Astrocyte of the cerebellum (primary cell): ENCODE data around the gene ABCB8.
A peak's percentile ranks its signal among the peaks of the same experiment; 100 is the strongest.

Experiments used
- DNase-seq: peaks from one replicate; pipeline ENCODE4 v3.0.0-alpha.2; 2011; ENCODE audit warnings: low read depth
- H3K4me3 ChIP-seq: 2 replicates; pipeline ENCODE4 v1.5.1; 2011; ENCODE audit warnings: mild to moderate bottlenecking, low read depth, low read length, moderate library complexity
- CTCF ChIP-seq: IDR thresholded peaks from 2 replicates; pipeline ENCODE4 v1.5.1; 2012; ENCODE audit warnings: low read length, low read depth, moderate library complexity, mild to moderate bottlenecking; ENCODE audit errors: missing control alignments
- in situ Hi-C: cut with HindIII; loops from 2 replicates; pipeline ENCODE4 v1.10.0; 2017; ENCODE audit warnings: low sequenced_read_pairs

The ABCB8 gene

GRCh38 chr7:151088856-151089699 lies 60.8 kb downstream of the ABCB8 start:
- in situ Hi-C loops = no loop called here
- no peak for DNase-seq
- no peak for TF ChIP-seq CTCF
- H3K4me3 ChIP-seq = peak overlapping the region; percentile 55

DNA sequence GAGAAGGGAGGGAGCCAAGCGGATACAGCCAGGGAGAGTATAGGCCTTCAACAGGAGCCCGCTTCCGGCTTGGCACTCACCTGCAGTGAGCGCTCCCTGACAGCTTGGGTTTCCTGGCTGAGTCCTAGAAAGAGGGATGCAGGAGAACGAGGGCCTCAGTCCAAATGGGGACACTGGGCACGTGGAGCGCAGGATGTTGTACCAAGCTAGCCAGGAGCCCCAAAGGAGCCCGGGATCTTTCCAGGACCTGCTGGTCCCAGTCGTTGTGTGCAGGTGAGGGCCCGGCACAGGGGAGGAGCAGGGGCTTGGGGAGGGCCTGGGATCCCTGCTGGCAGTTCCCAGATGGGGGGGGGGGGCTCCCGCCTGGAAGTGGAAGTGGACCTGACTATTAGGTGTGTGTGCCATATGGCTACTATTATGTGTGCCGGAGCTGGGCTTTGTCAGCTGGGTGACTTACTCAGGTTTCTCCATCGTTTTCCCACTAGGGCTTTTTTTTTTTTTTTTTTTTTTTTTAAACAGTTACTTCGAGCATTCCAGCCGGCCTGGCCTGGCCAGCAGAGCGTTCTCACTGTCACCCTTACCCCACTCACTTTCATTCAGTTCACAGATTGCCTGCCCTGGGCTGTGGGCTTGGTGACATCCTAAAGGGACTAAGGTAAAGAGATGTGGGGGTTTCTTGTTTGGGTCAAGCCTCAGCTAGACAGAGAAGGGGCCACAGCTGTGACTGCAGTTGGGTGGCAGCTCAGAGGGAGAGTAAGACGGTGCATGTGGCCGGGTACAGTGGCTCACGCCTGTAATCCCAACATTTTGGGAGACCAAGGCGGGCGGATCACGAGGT lies 61.9 kb downstream of the ABCB8 start:
- DNase-seq = no peak

GRCh38 chr7:151091003-151091402 lies 62.8 kb downstream of the ABCB8 start:
- TF ChIP-seq CTCF = no peak
- in situ Hi-C loops = no loop called here
- no peak for DNase-seq
- H3K4me3 ChIP-seq = no peak overlapping the region

More for the DNA sequence above, 61.9 kb downstream of the ABCB8 start:
- in situ Hi-C loops = no loop called here
- no peak for TF ChIP-seq CTCF
- H3K4me3 ChIP-seq = no peak overlapping the region

DNA sequence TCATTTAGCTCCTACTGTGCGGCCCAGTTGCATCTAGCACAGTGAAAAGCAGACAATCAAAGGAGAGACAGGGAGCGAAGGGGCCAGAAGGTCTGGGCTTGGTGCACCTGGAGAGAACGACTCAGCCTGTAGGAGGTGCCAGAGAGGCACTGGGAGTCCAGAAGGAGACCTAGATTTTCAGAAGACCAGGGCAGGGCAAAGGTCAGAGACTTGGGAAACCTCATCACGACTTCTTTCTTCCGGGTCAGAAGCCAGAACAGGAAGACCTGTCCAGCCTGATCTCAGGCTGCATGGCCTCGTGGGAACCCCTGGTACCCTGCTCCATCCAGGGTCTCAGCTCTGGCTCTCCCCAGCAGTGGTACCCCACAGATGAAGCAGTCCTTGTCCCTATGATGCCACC lies 63.2 kb downstream of the ABCB8 start:
- peak; percentile 68 for TF ChIP-seq CTCF
- in situ Hi-C loops = no loop called here
- no peak overlapping the region for H3K4me3 ChIP-seq
- DNase-seq = no peak

GRCh38 chr7:151091988-151092387 lies 63.7 kb downstream of the ABCB8 start:
- no peak overlapping the region for H3K4me3 ChIP-seq
- DNase-seq = no peak
- in situ Hi-C loops = no loop called here
- TF ChIP-seq CTCF = no peak

GRCh38 chr7:151093748-151094147 lies 65.5 kb downstream of the ABCB8 start:
- no peak overlapping the region for H3K4me3 ChIP-seq
- in situ Hi-C loops = no loop called here
- no peak for TF ChIP-seq CTCF
- DNase-seq = no peak
